Smooth muscle cell of the brain vasculature (primary cell): ENCODE measurements around the gene PBX3.

ENCODE experiments used
- DNase-seq: peaks from one replicate; pipeline ENCODE4 v3.0.0-alpha.2; 2012; ENCODE audit warnings: low read depth, low spot score

Gene PBX3

DNA sequence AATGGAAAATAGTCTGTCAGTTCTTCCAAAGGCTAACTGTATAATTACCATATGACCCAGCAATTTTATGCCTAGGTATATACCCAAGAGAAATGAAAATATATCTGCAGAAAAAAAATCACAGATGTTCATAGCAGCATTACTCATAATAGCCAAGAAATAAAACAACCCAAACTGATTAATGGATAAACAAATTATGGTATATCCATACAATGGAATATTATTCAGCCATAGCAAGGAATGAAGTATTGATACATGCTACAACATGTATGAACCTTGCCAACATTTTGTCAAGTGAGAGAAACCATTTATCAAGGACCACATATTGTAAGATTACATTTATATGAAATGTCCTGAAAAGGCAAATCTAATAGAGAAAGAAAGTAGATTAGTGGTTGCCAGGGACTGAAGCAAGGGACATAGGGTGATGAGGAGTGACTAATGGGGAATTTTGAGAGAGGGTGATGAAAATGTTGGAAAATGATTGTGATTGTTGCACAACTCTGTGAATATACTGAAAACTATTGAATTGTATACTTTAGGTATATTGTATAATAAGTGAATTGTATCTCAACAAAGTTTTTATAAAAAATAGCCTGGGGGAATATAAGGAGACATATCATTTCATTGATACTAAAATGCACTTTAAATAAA lies 114.4 kb downstream of the PBX3 start:
- DNase-seq: no peak

DNA sequence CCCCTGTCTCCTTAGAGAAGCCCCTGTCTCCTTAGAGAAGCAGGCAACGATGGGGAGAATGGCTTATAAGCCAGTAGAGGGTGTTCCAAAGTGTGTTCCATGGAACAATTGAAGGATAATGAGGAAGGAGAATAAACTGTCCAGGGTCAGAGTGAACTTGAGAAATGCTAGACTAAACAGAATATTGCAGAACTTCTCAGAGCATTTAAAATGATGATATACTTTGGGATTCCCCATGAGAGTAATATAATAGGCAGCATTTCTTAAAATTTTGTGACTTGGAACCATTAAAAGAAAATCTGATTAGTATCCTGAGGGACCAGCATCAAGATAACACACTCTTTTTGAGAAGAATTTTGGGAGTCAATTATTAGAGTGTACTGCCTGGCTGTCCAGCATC lies 116.8 kb downstream of the PBX3 start:
- DNase-seq: no peak

DNA sequence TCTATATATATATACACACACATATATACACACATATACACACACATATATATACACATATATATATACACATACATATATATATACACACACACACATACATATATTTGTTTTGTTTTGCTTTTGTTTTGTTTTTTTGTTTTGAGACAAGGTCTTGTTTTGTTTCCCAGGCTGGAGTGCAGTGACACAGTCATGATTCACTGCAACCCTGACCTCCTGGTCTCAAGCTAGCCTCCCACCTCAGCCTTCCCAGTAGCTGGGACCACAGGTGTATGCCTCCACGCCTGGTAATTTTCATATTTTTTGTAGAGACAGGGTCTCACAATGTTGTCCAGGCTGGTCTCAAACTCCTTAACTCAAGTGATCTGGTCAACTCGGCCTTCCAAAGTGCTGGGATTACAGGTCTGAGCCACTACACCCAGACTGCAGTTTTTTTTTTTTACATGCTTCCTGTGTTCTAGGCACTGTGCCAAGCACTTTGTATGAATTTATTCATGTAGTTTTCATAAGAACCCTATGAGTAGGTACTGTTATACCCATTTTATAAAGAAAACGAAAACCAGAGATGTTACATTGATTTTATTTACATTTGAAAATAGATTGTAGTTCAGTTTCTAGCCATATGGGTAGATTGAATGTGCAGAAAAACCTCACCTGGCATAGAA lies 120.7 kb downstream of the PBX3 start:
- no peak for DNase-seq

DNA sequence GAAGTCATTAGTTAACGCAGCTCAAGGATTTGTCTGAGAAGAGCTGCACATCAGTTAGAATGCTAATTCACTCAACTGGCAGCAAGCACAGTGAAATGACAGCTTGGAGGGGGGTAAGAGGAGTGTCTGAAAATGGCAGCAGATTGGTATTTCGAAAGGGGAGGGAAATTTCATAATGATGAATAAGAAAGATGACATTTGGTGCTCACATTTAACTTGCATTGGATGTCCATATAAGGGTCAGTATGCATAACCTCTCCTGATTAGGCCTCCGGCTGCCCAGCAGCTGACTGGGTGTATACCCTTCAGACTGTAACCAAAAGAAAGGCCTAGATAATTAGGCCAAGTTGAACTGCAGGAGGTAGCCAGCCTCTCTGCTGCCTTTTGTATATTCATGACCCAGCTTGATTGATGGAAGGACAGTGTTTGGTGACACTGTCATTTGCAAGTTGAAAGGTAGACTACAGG lies 131.0 kb downstream of the PBX3 start:
- DNase-seq: no peak

DNA sequence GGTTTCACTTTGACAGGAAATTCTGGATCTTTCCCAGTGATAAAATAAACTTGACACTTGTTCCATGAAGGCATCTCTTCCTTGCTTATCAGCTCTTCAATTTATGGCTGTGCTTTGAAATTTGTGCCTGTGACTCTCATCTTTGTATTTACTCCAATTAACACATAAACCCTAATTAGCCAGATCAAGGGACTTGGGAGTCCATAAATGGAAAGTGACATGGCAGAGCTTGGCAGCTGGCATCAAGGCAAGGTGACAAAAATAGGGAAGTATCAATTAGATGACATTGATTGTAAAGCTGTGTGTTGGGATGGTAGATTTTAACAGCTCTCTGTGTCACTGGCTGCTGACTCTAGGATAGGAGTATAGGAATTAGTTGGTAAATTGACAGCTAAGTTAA lies 133.9 kb downstream of the PBX3 start:
- DNase-seq: no peak

DNA sequence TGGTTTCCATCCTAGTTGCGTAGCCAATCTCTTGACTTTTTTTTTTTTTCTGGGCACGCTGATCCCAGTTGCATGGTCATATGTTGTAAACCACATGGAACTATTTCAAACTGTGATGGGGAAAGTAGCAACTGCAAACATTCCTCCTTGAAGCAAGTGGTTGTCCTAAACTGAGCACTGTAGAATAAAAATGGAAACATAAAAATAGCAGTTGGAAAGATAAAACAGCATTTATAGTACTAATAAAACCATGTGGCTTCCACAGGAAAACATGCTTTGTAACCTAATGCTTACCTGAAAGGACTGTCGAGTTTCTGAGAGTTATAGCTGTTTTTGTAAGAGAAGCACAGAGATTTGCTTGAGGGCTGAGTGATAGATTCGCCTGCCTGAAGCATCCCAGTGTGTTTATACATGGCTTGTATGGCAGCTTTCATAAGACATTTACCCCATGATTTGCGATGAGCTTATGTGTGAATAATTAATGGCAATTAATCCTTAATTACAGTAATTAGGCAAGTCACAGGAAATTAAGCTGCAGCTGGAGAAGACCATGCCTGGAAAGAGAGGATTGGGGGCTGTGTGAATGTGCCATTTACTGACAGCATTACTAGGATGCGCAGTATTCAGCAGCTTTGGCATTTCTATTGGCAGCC lies 136.5 kb downstream of the PBX3 start:
- DNase-seq: no peak

DNA sequence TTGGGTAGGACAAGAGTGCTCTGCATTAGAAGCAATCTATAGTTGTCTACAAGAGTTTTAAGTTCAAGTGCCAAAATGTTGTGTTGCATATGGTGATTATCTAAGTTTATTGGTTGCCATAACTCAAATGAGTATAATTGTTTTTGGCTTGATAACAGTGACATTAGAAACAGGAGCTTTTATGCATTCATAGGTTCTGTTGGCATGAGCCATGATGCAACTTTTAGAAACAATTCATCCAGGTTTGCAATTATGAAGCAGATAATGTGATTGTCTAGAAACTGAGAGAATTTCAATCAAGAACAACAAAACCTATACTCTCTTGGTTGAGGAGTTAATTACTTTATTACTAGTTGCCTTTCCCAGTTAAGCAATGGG lies 137.0 kb downstream of the PBX3 start:
- DNase-seq: no peak

DNA sequence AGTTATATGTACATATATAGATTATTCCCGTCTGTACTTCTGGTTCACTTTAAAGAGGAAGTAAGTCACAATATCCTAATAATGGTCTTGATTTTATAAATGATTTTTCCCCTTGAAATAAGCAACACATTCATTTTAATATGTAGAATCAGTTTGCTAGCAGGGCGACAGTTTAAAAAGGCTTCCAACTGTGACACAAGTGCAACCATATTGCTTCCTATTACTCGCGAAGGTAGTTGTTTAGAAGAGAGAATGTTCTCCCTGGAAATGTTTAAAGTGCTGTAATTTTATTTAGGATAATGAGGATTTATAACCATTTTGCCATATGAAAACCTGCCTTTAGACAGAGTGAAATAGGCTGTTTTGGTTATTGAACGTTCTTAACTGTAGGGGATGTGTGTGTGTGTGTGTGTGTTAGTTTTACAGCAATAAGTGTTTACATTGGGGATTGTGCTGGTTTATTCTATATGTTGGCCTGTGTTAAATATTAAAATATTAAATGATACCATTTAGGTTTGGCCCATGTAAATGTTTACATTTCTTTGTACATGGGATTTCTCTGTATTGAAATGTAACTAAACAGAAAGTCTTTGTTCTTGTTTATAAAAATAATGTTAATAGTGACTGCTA lies 138.3 kb downstream of the PBX3 start:
- DNase-seq: no peak

DNA sequence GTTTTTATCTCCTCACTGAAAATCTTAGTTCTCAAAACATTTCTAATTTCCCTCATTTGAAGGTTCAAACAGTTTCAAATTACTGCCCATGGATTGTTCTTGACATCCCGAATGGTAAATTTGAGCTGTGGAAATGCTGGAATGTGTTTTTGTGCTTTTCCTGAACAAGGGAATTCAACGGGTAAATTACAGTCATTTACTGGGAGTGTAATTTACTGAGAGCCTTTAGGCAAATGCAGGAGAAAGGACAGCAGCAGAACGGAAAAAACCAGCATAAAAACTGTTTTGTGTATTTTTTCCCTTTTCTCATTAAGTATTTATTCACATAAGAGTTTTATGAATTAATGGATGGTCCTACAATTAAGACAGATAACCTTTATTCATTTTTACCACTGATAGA lies 139.2 kb downstream of the PBX3 start:
- no peak for DNase-seq

DNA sequence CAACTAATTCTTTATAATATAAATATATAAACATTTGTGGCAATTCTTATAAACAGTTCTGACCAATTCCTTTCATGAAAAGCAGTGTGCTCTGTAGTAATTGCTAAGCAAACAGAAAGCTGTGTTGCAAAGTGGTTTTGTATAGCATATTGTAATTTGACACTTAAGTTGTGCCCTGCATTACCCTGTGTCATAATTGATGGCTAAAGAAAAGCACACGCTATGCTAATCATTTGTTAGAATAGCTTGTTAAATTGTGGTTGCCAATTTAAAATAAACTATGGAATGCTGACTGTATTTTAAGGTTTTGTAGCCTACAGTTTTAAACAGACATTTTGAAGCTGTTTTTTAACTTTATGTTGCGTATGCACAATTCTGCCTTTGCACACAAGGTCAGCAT lies 140.0 kb downstream of the PBX3 start:
- DNase-seq: no peak

DNA sequence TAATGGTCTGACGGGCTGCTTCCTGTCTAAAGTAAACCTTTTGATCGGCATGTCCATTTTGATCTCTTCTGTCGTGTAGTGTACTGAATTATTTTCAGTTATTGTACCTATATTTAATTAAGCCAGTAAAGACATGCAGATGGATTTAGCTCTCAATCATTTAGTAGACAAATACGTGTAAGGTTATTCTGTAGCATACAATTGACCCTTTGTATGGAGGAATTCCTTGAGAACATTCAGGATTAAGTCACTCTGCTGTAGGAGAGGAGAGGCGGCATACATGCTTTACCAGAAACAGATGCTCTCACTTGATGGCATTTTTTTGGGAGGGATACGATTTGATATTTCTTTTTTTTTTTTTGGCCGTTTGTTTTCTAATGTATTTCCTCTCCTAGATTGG lies 141.0 kb downstream of the PBX3 start:
- no peak for DNase-seq

DNA sequence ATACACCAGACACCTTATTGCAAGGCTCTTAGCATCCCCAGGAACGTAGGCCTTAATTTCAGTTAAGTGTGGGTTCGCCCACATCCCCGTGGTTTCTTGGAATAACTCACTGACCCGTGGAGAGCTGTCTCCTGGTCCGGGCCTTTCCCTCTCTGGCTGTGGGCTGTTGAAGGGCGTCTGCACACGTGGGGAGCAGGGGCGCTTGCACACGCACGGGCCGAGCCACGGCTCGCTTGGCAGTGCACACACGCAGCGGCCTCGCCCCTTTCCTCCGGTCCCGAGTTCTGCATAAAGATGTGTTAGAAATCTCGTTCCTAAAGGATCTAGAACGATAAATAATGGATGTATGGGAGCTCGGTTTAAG lies 141.9 kb downstream of the PBX3 start:
- no peak for DNase-seq

DNA sequence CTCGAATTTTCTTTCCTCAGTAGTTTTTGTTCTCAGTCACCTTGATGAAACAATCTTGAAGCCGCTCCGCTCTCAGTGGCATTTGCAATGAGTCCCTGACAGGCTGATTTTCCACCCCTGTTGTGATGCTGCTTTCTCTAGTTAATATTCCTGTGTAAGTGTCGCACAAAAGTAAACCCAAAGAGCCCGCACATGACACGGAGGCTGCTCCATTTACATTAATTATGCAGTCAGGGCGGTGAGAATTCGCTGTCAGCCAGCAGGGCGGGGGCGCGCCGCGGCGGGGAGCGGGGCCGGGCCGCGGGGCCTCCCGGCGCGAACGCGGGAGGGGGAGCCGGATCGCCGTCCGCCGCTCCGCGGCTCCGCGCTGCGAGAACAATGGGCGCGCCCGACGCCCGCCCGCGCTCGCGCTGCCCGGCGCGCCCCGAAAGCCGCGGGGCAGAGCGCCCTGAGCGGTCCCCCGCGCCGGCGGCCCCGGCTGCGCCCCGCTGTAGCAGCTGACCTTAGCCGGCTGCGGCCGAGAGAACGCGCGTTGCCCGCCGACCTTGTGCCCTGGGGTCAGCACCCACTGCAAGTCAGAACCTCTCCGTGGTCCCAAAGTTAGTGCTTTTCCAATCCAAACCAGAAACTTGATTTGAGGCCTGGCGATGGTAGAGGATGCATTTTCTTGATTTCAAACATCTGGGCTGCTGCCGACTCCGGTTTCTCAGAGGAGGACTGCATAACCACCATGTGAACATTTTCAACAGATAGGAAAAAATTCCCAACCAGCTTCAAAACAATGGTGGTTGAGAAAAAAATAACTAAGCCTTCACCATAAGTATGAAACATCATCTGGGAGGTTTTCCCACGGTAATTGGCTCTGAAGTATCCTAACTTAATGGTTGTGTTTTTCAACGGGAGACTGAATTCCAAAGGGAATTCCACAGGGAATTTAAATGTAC lies 142.6 kb downstream of the PBX3 start:
- DNase-seq: no peak

DNA sequence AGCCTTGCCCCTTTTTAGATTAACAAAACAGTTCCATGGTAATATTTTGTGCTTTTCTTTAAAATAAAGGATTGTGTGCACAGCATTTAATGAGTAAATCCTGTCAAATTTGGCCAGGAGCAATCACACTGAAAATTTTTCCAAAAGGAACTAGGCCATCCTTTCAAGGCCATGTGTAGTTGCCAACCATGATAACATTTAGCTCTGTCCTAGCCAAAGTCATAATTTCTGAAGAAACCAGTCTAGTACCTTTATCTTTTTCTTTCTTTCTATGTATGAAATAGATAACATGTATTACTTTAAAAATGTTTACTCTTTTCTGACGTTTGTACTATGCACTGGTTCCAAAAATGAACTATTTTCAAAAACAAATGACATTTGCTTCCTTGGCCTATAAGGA lies 143.7 kb downstream of the PBX3 start:
- DNase-seq: no peak

DNA sequence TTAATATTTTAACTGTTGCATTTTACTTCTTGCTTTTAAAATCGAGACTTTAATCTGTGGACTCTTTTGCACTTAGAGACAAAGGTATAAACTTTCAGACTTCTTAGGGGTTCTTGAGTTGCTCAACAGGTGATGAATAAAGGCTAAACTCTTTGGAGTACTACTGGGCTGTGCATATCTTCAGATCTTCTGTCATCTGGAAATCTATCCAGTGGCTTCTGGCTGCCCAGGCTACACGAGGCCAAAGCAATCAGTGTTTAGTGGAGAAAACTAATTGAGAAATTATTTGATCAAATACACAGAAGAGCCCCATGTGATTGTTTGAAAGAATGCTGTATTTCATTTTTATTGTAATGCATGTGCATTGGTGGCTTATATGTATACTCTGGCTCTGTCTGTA lies 146.1 kb downstream of the PBX3 start:
- DNase-seq: no peak

DNA sequence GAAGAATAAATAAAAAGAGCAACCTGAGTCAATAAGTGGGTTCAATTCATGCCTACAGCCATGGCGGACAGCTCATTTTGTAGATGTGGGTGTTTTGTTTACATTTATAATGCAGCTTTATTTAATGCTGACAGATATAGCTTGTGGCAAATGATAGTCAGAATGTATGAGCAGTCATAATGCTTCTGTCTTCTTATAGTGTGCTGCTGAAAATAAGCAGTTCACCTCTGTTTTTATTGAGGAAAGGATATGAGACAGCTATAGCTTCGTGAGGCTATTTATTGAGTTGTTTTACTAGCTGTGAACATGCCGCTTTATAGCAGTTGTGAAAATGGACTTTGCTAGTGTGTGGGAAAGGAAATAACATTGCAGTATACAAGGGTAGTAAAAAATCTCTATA lies 147.4 kb downstream of the PBX3 start:
- DNase-seq: no peak

DNA sequence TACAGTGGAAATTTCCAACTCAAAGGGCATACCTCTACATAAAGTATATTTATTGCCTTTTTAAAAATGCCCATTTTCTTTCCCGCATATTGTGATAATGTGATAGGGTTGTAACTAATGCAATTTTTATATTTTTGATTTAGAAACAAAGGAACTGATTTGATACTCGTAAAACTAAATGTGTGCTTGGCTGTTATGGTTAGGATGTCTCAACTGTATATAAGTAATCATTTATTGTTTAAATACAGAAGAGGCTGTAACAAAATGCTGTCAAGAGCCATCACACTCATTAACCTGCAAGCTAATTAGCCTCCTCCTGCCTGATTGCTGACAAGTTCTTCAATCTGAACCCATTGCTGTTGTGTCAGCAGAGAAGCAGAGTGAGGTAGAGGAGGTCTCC lies 149.2 kb downstream of the PBX3 start:
- no peak for DNase-seq

DNA sequence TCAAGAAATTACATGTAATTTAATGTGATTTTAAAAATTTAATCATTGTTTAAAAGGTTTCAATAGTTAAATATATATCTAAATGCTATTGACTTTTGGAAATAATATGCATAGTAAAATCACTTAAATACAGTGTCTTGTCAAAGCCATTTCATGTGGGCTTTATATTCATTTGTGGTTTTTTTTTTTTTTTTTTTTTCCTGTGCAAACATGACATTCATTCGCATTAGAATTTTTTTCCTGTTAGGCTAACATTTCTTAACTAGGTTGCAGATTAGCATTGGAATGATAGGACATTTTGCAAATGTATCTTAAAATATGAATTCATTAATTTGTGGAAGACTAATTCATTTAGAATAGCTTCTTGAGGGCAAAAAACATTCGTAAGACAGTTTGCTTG lies 149.8 kb downstream of the PBX3 start:
- DNase-seq: no peak

DNA sequence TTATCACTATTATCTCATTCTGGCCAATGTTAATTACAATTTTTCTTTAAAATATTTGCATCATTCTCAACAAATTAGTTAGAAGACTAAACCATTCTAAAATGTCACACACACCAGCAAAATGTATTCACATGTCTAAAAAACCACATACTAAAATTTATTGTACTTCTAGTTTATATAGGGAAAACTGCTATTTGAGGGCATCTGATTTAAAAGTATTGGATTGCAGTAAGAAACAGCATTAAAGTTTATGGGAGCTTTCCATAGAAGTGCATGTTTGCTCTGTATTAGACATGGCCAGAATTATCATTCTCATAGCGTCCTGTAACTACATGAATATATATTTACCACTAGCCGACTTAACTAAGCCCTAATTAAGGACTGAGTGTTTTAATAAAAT lies 150.3 kb downstream of the PBX3 start:
- DNase-seq: no peak

DNA sequence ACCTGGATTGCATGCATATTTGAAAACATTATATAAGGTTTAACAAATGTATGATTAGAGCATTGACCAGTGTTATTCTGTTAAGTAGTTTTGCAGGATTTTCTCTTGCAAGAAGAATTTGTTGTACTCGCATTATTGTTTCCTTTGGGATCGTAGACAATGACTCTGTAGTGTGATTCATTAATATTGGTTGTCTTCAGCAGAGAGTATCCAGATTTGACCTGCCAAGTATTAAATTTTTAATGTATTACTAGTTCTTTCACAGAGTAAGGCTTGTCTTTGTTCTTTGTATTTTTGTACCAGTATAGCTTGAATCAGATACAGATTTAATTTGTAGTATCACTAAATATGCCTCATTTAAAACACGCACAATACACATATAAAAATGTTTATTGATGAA lies 155.0 kb downstream of the PBX3 start:
- no peak for DNase-seq

DNA sequence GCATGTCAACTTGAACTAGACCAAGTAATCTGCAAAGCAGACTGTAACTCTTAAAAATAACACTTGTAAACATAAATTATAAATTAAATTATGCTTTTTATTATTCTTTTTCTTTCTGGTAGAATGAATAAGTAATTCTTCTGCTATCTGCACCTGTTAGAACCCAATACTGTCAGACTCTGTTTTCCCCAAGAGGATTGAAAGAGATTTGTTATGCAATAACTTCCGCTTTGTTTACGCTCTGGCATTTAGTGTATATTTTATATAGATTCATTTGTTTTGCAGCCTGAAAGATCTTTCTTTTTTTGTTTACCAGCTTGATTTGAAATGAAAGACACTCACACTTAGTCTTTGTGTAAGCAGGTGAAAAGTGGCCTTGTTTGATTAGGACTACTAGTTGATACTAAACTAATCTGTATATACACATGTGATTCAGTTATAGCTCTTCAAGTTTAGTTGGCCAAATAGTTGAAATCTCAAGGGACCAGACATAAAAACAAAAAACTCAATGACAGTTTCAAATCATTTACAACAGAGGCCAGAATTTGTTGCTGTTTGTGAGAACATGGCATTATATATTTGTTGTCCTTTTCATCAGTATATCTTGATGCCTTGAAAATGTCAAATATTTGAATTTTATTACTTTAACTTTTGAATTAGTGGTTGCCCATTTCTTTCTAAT lies 155.8 kb downstream of the PBX3 start:
- DNase-seq: no peak
